K562 (cell line): ENCODE data around the gene RRH. TPM values are rescaled to one million over a fixed set of nuclear protein-coding genes. Genes with fewer than 3 reads are reported as not detected.
A peak's percentile ranks its signal among the peaks of the same experiment; 100 is the strongest.

Experiments
- ATAC-seq: fragments of 200-7000 bp; cut with Tn5 transposase; 3 replicates; pipeline ENCODE4 v1.9.1; 2020; ENCODE audit warnings: moderate library complexity
- BruUV-seq: library from RNA; stranded (reverse); fragments of 400-500 nt; replicated peaks from 2 replicates; lab custom pipeline; 2021; lab: Mats Ljungman, UMichigan
- CTCF ChIA-PET: fragments of 300-600 bp; formaldehyde crosslinking; extraction: SDS; loops from one replicate; lab custom pipeline; 2021; ENCODE audit warnings: low intra/inter-chr PET ratio; lab: Yijun Ruan, JAX
- POLR2A ChIA-PET: fragments of 300-600, 350-650 bp; sonication (Branson Sonifier 250); formaldehyde crosslinking; extraction: SDS; loops from one replicate; lab custom pipeline; 2021; ENCODE audit warnings: antibody characterized with exemption, inconsistent platforms; lab: Yijun Ruan, JAX
- DNase-seq, 4 experiments: peaks; one replicate each; pipeline versions ENCODE4 v3.0.0 to v3.0.0-alpha.2; 2011 to 2018; ENCODE audit warnings: low spot score in 3 of 4, mixed read lengths in 3 of 4; ENCODE audit errors: extremely low read depth in 1 of 4
- FAIRE-seq: peaks from 2 replicates; lab custom pipeline; 2011; peaks lifted over from hg19 to GRCh38; lab: Jason Lieb, UNC
- H2AFZ ChIP-seq: 2 replicates; pipeline ENCODE4 v1.6.0; 2011; ENCODE audit warnings: low read depth, low read length, control low read depth, inconsistent platforms
- H3K27ac ChIP-seq: fragments of 200-600 bp; 3 replicates; pipeline ENCODE4 v1.8.0; 2011; ENCODE audit warnings: low read depth, mild to moderate bottlenecking, control low read depth, inconsistent platforms, low read length, moderate library complexity, mixed read lengths; ENCODE audit errors: extremely low read depth
- H3K27me3 ChIP-seq, 2 experiments: fragments of 300-600 bp in 1 of 2; 2 replicates in 1 of 2; 3 replicates in 1 of 2; pipeline versions ENCODE4 v1.6.0 to v1.8.0; 2011; ENCODE audit warnings: inconsistent platforms in 2 of 2, low read length in 2 of 2, mild to moderate bottlenecking in 1 of 2, mixed read lengths in 1 of 2, moderate library complexity in 1 of 2; ENCODE audit not compliant: control insufficient read depth in 2 of 2, insufficient read depth in 2 of 2
- H3K36me3 ChIP-seq: fragments of 300-600 bp; 3 replicates; pipeline ENCODE4 v1.8.0; 2011; ENCODE audit warnings: mild to moderate bottlenecking, low read length, inconsistent platforms; ENCODE audit not compliant: control insufficient read depth, insufficient read depth
- H3K4me1 ChIP-seq, 2 experiments: fragments of 200-600 bp in 1 of 2; replicated peaks in 1 of 2; 2 replicates in 1 of 2; 3 replicates in 1 of 2; pipeline versions ENCODE4 v1.5.1 to v1.8.0; 2011; ENCODE audit warnings: inconsistent platforms in 2 of 2, low read length in 2 of 2, mild to moderate bottlenecking in 1 of 2, mixed read lengths in 1 of 2, moderate library complexity in 1 of 2; ENCODE audit not compliant: control insufficient read depth in 2 of 2, insufficient read depth in 2 of 2
- H3K4me2 ChIP-seq: 2 replicates; pipeline ENCODE4 v1.6.1; 2011; ENCODE audit warnings: low read length, control low read depth, inconsistent platforms, mixed read lengths; ENCODE audit not compliant: insufficient read depth
- H3K4me3 ChIP-seq: fragments of 200-600 bp; sonication (generic), shearing (Covaris generic); 2 replicates; pipeline ENCODE4 v1.5.1; 2016; ENCODE audit warnings: control low read depth, inconsistent platforms
- H3K79me2 ChIP-seq: fragments of 200-600 bp; 3 replicates; pipeline ENCODE4 v1.8.0; 2011; ENCODE audit warnings: low read length, inconsistent platforms; ENCODE audit not compliant: control insufficient read depth, insufficient read depth
- H3K9ac ChIP-seq, 2 experiments: 2 replicates each; pipeline versions ENCODE4 v1.6.0 to v1.6.1; 2011; ENCODE audit warnings: low read depth in 2 of 2, low read length in 2 of 2, control low read depth in 1 of 2, inconsistent platforms in 1 of 2, mild to moderate bottlenecking in 1 of 2, mixed read lengths in 1 of 2; ENCODE audit not compliant: insufficient read depth in 1 of 2
- H3K9me1 ChIP-seq: one replicate; pipeline ENCODE4 v1.6.0; 2011; ENCODE audit warnings: inconsistent platforms, mild to moderate bottlenecking, low read length, moderate library complexity; ENCODE audit not compliant: control insufficient read depth, insufficient read depth
- H3K9me3 ChIP-seq: replicated peaks from 2 replicates; pipeline ENCODE4 v1.5.1; 2011; ENCODE audit warnings: low read depth, low read length, inconsistent platforms; ENCODE audit not compliant: control insufficient read depth, insufficient read depth
- H4K20me1 ChIP-seq: replicated peaks from 2 replicates; pipeline ENCODE4 v1.6.1; 2011; ENCODE audit warnings: low read length, inconsistent platforms, mixed read lengths; ENCODE audit not compliant: control insufficient read depth, insufficient read depth
- C11orf30 ChIP-seq: fragments of 450-650 bp; IDR thresholded peaks from 2 replicates; pipeline ENCODE4 v1.6.1; 2016; ENCODE audit warnings: low read depth, mild to moderate bottlenecking
- CEBPG ChIP-seq, 3 experiments: fragments of 200-800 bp in 1 of 3; sonication (Bioruptor generic) in 1 of 3; sonication (generic) in 1 of 3; formaldehyde crosslinking in 1 of 3; IDR thresholded peaks in 2 of 3; conservative IDR thresholded peaks in 1 of 3; 2 replicates each; pipeline versions ENCODE4 v1.6.1 to v1.8.0; 2016 to 2022; ENCODE audit warnings: missing compliant biosample characterization in 2 of 3, missing genetic modification characterization in 2 of 3, mild to moderate bottlenecking in 1 of 3, missing genetic modification reagents in 1 of 3
- EP300 ChIP-seq: IDR thresholded peaks from 2 replicates; pipeline ENCODE4 v1.6.1; 2012; ENCODE audit warnings: low read length, improper control_type of control experiment
- FOXM1 ChIP-seq, 2 experiments: fragments of 450-650 bp in 1 of 2; sonication (generic) in 1 of 2; formaldehyde crosslinking in 1 of 2; IDR thresholded peaks; 2 replicates each; pipeline versions ENCODE4 v1.6.1 to v1.9.0; 2017 to 2022; ENCODE audit warnings: low read depth in 2 of 2, mild to moderate bottlenecking in 2 of 2, missing genetic modification reagents in 1 of 2, moderate library complexity in 1 of 2
- HSF4 ChIP-seq: fragments of 250-450 bp; sonication (Bioruptor Pico); IDR thresholded peaks from 2 replicates; pipeline ENCODE4 v2.1.2; 2022; ENCODE audit warnings: mild to moderate bottlenecking, moderate library complexity, borderline replicate concordance
- JUND ChIP-seq, 2 experiments: IDR thresholded peaks; 2 replicates in 1 of 2; 3 replicates in 1 of 2; pipeline ENCODE4 v1.6.1; 2011; ENCODE audit warnings: borderline replicate concordance in 2 of 2, low read depth in 2 of 2, low read length in 2 of 2, improper control_type of control experiment in 1 of 2, missing biosample characterization in 1 of 2, missing genetic modification characterization in 1 of 2, missing genetic modification reagents in 1 of 2
- KAT2B ChIP-seq: IDR thresholded peaks from one replicate; pipeline ENCODE4 v1.6.1; 2012; ENCODE audit warnings: low read depth, mild to moderate bottlenecking, control low read depth, inconsistent platforms, low read length, moderate library complexity
- KAT7 ChIP-seq: sonication (generic); formaldehyde crosslinking; IDR thresholded peaks from 2 replicates; pipeline ENCODE4 v1.8.0; 2022; ENCODE audit warnings: missing genetic modification reagents, mild to moderate bottlenecking, borderline replicate concordance
- MAFG ChIP-seq: fragments of 450-650 bp; conservative IDR thresholded peaks from 2 replicates; pipeline ENCODE4 v1.6.1; 2016; ENCODE audit warnings: missing genetic modification characterization, missing compliant biosample characterization
- MAFK ChIP-seq: IDR thresholded peaks from 2 replicates; pipeline ENCODE4 v1.6.1; 2011; ENCODE audit warnings: low read length, improper control_type of control experiment
- ZNF121 ChIP-seq: sonication (generic); formaldehyde crosslinking; conservative IDR thresholded peaks from 2 replicates; pipeline ENCODE4 v1.8.0; 2022; ENCODE audit warnings: missing genetic modification reagents
- WGBS: fragments of 100-300 bp; shearing (Covaris generic); methylation state at CpG from one replicate; pipeline ENCODE4 v1.1.6; 2016; ENCODE audit warnings: low coverage, mixed read lengths; ENCODE audit not compliant: insufficient coverage; ENCODE audit errors: missing lambda C conversion rate; 5-methylcytosine and 5-hydroxymethylcytosine counted together
- in situ Hi-C: fragments of 300-500 bp; cut with MboI; formaldehyde crosslinking; loops from 4 replicates; pipeline ENCODE4 v1.15.0; 2018; ENCODE audit warnings: inconsistent platforms, mixed read lengths
- intact Hi-C: fragments of 100-400 bp; cut with micrococcal nuclease; formaldehyde crosslinking; loops from 2 replicates; pipeline ENCODE4 v1.14.2; 2022
- polyA plus RNA-seq, 8 experiments: library from polyadenylated mRNA; depleted of rRNA in 4 of 8; stranded (reverse) in 5 of 8; unstranded in 3 of 8; fragments of >200 nt; fragmentation: Nextera tagmentation in 2 of 8; fragmentation: Illumina TruSeq in 1 of 8; extraction: Ambion mirVana in 2 of 8; extraction: Trizol in 1 of 8; gene quantifications; 2 replicates each; pipeline versions ENCODE4 v1.2.1 to v1.2.3, GENCODE V29; 2011 to 2014; ENCODE audit warnings: inconsistent platforms in 1 of 8, missing spikeins in 1 of 8
- total RNA-seq, 7 experiments: library from RNA; depleted of rRNA in 6 of 7; stranded (reverse); fragments of >200 nt in 6 of 7; fragmentation: Illumina TruSeq in 2 of 7; extraction: Trizol in 2 of 7; gene quantifications; 2 replicates each; pipeline versions ENCODE4 v1.2.1 to v1.2.3, GENCODE V29; 2011 to 2021; ENCODE audit warnings: low replicate concordance in 1 of 7
- TF ChIP-seq, protein P1 (sequence below), 2 experiments: fragments of 450-650 bp; IDR thresholded peaks; 2 replicates each; pipeline ENCODE4 v1.6.1; 2016; ENCODE audit warnings: mild to moderate bottlenecking in 2 of 2, borderline replicate concordance in 1 of 2, low read depth in 1 of 2, moderate library complexity in 1 of 2

The RRH gene
- total and polyA plus RNA-seq, 9 of the 15 experiments (the other 6 are each of a cell fraction or from before 2014, with no cell fraction given) = 0.04 to 0.31 (median 0.12) TPM; not detected in 3

DNA sequence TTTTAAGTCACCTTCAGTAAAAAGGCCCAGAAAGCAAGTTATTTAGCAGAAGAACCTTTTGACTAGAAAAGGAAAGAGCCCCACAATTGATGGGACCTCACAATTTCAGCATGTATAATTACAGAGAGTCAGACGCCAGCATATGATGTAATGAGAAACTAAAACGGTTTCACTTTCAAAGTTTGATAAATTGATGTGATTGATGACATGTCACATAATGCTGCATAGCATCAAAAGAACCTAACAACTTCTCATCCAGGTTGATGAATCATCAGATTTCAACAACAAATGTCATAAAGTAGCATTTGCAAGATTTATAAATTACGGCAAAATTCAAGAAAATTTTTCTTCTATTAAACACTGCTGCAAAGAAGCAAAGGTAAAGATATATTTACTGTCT, 16.1 kb upstream of the RRH start:
- Histone ChIP-seq H3K27ac (peak overlapping the region; percentile 76; the same call in 1 of the 3 replicates), H3K4me1 (peaks cover 8 to 16% of the 10 kb centered on the region in 2 experiments), H3K27me3 (no peaks in the 10 kb centered on the region), H3K4me3 (no peak overlapping the region), H3K9me1 (no peaks in the 10 kb centered on the region), H3K36me3 (peaks cover 5% of the 10 kb centered on the region; the same call in 2 of the 3 replicates), H3K9me3 (no peaks in the 10 kb centered on the region), H2AFZ (peak overlapping the region; percentile 97; the same call in 1 of the 2 replicates), H3K79me2 (peaks cover 14% of the 10 kb centered on the region), H4K20me1 (no peaks in the 10 kb centered on the region), H3K4me2 (no peak overlapping the region), H3K9ac (no peak overlapping the region)
- no TSS peak for BruUV-seq
- WGBS = 31% methylated on average over 3 of the region's 3 CpGs
- ChIA-PET POLR2A (no interaction called here), CTCF (no interaction called here)
- FAIRE-seq = no peak
- DNase-seq = peak in 1 of 4 experiments; percentile 21
- intact Hi-C loops (loop anchor here (10.0 kb wide), 2 partner anchors 247 to 383 kb away; partner anchors contain the start of genes ELOVL6 and MCUB), in situ Hi-C loops (loop anchor here (5.0 kb wide), 1 partner anchor 384 kb away; no protein-coding TSS in a partner anchor)
- no peak for ATAC-seq
- TF ChIP-seq EP300 (peak; percentile 36; the same call in 1 of the 2 replicates), C11orf30 (peak; percentile 73), JUND (IDR thresholded peaks at IDR 0.05; ENCODE audit: borderline replicate concordance, low read depth, low read length) (peak; percentile 43; the same call in 1 of the 2 replicates), JUND (tag; IDR thresholded peaks at IDR 0.05; ENCODE audit: borderline replicate concordance, low read depth, low read length) (no peak), KAT2B (no peak), MAFK (0 out of 2 replicates have a peak, but pooled peaks have one; percentile 2), MAFG (tag) (peak; percentile 75), KAT7 (CRISPR knock-in tag) (no peak), HSF4 (CRISPR knock-in tag) (no peak), ZNF121 (CRISPR knock-in tag) (no peak), FOXM1 (IDR thresholded peaks at IDR 0.05; ENCODE audit: low read depth) (peak; percentile 26; the same call in 1 of the 2 replicates), FOXM1 (CRISPR knock-in tag; IDR thresholded peaks at IDR 0.05; ENCODE audit: low read depth) (no peak), CEBPG (CRISPR knock-in tag; IDR thresholded peaks at IDR 0.05) (no peak), CEBPG (tag; conservative IDR thresholded peaks at IDR 0.05 in 1 of 2, IDR thresholded peaks at IDR 0.05 in 1 of 2) (peak; percentile 5 to 52; a peak in 1 of 4 replicates)
- TF ChIP-seq, protein P1, sequence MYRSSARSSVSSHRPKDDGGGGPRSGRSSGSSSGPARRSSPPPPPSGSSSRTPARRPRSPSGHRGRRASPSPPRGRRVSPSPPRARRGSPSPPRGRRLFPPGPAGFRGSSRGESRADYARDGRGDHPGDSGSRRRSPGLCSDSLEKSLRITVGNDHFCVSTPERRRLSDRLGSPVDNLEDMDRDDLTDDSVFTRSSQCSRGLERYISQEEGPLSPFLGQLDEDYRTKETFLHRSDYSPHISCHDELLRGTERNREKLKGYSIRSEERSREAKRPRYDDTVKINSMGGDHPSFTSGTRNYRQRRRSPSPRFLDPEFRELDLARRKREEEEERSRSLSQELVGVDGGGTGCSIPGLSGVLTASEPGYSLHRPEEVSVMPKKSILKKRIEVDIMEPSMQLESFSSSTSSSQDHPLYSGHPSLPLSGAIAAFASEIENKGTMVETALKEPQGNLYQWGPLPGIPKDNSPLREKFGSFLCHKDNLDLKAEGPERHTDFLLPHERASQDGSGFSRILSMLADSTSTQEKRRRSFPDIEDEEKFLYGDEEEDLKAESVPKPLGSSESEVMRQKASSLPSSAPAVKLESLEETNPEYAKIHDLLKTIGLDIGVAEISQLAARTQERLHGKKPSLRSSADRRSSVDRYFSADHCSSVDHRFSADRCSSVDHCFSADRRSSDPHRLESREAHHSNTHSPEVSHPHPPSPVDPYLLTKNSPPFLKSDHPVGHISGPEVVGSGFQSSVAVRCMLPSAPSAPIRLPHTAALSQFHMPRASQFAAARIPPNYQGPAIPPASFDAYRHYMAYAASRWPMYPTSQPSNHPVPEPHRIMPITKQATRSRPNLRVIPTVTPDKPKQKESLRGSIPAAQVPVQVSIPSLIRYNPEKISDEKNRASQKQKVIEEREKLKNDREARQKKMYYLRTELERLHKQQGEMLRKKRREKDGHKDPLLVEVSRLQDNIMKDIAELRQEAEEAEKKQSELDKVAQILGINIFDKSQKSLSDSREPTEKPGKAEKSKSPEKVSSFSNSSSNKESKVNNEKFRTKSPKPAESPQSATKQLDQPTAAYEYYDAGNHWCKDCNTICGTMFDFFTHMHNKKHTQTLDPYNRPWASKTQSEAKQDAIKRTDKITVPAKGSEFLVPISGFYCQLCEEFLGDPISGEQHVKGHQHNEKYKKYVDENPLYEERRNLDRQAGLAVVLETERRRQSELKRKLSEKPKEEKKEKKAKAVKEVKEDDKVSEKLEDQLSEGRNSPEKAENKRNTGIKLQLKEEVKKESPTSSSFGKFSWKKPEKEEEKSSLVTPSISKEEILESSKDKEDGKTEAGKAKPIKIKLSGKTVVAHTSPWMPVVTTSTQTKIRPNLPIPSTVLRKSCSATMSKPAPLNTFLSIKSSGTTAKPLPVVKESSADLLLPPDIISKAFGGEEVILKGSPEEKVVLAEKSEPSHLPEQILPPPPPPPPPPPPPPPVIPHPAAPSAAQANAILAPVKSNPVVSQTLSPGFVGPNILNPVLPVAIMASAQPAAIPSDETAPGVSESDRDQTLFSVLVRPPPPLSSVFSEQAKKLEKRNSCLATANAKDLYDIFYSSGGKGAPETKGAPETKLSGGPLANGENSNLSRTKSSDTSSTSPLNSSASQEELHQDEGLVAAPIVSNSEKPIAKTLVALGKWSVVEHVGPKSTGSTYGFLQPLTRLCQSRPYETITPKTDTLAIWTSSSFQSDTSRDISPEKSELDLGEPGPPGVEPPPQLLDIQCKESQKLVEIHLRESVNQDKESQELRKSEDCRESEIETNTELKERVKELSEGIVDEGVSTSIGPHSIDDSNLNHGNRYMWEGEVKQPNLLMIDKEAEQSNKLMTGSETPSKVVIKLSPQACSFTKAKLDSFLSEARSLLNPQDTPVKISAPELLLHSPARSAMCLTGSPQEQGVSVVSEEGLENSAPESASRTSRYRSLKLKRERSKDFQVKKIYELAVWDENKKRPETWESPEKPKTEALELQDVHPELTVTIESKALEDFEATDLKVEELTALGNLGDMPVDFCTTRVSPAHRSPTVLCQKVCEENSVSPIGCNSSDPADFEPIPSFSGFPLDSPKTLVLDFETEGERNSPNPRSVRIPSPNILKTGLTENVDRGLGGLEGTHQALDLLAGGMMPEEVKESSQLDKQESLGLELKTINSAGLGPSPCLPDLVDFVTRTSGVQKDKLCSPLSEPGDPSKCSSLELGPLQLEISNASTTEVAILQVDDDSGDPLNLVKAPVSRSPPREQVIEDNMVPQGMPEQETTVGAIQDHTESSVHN (IDR thresholded peaks at IDR 0.05; ENCODE audit: borderline replicate concordance in 1 of 2, low read depth in 1 of 2) = peak in 1 of 2 experiments; percentile 41; a peak in 1 of 4 replicates
